Gastrocnemius medialis (tissue), 4 donors: Measurements from ENCODE around the gene PFDN5. TPM values are rescaled to one million over a fixed set of nuclear protein-coding genes. Genes with fewer than 3 reads are reported as not detected.

ENCODE experiments used
- ATAC-seq, 2 donors: fragments of 150-250 bp; one replicate each; pipeline ENCODE4 v1.9.1; 2016
- DNase-seq, 2 donors: peaks; one replicate each; pipeline ENCODE4 v3.0.0-alpha.2; 2019
- H3K27ac ChIP-seq, 4 donors: fragments of 200-600 bp; sonication (generic); 1 replicate in 1 of 4; 2 replicates in 3 of 4; pipeline ENCODE4 v1.5.1; 2016 to 2018; ENCODE audit warnings: mild to moderate bottlenecking in 2 of 4, moderate library complexity in 1 of 4
- H3K27me3 ChIP-seq, 3 donors: fragments of 200-600 bp; sonication (generic) in 2 of 3; 1 replicate in 1 of 3; 2 replicates in 2 of 3; pipeline versions ENCODE4 v1.5.1 to v1.6.0; 2016 to 2019; ENCODE audit warnings: mild to moderate bottlenecking in 1 of 3, moderate library complexity in 1 of 3
- H3K36me3 ChIP-seq, 2 donors: fragments of 200-600 bp; sonication (generic) in 1 of 2; one replicate each; pipeline ENCODE4 v1.5.1; 2017 to 2018
- H3K4me1 ChIP-seq, 2 donors: fragments of 200-600 bp; sonication (generic) in 1 of 2; one replicate each; pipeline ENCODE4 v1.5.1; 2016 to 2017; ENCODE audit warnings: mild to moderate bottlenecking in 2 of 2
- H3K4me3 ChIP-seq, 4 donors: fragments of 200-600 bp; sonication (generic) in 3 of 4; 1 replicate in 1 of 4; 2 replicates in 3 of 4; pipeline ENCODE4 v1.5.1; 2016 to 2019; ENCODE audit warnings: mild to moderate bottlenecking in 2 of 4
- H3K9me3 ChIP-seq, 3 donors: fragments of 200-600 bp; sonication (generic) in 2 of 3; 1 replicate in 1 of 3; 2 replicates in 2 of 3; pipeline ENCODE4 v1.5.1; 2016 to 2019
- CTCF ChIP-seq, 5 experiments: fragments of 450-650 bp in 3 of 5; fragments of 200-600 bp in 2 of 5; sonication (generic) in 2 of 5; IDR thresholded peaks in 4 of 5; conservative IDR thresholded peaks in 1 of 5; 1 replicate in 4 of 5; 2 replicates in 1 of 5; pipeline ENCODE4 v1.5.1; 2016 to 2019; ENCODE audit warnings: antibody characterized with exemption in 5 of 5, mild to moderate bottlenecking in 3 of 5, moderate library complexity in 3 of 5
- POLR2A ChIP-seq, 2 donors: fragments of 450-650 bp; IDR thresholded peaks; one replicate each; pipeline ENCODE4 v1.6.1; 2017; ENCODE audit warnings: antibody characterized with exemption in 2 of 2, mild to moderate bottlenecking in 2 of 2, moderate library complexity in 2 of 2
- in situ Hi-C, 4 donors: fragments of 200-750 bp; cut with MboI; loops; one replicate each; pipeline versions ENCODE4 v1.15.0 to v1.8.0; 2017; ENCODE audit warnings: low sequenced_read_pairs in 4 of 4
- intact Hi-C: fragments of 100-400 bp; cut with DNase I; formaldehyde crosslinking; loops from one replicate; pipeline ENCODE4 v1.15.1; 2023; ENCODE audit warnings: low total_unique reads
- total RNA-seq, 4 donors: library from RNA; depleted of rRNA; stranded (reverse); fragments of >200 nt; gene quantifications; one replicate each; pipeline versions ENCODE4 v1.1.0 to v1.2.3, GENCODE V29; 2016

The PFDN5 gene
- total RNA-seq, 4 donors from 2014 or later, result 341 to 464 (median 358) TPM

GRCh38 chr12:53333289-53333688, 37.9 kb downstream of the PFDN5 start:
- Histone ChIP-seq H3K9me3 (no peaks in the 10 kb centered on the region), H3K36me3 (no peaks in the 10 kb centered on the region), H3K27ac (no peak overlapping the region), H3K4me3 (no peak overlapping the region), H3K4me1 (no peaks in the 10 kb centered on the region), H3K27me3 (peaks cover 14 to 15% (median 15%) of the 10 kb centered on the region in 3 donors)
- TF ChIP-seq POLR2A (IDR thresholded peaks at IDR 0.05) (no peak), CTCF (IDR thresholded peaks at IDR 0.05 in 4 of 5, conservative IDR thresholded peaks at IDR 0.05 in 1 of 5) (no peak)
- ATAC-seq, result no peak
- DNase-seq, result no peak
- intact Hi-C loops (no loop called here), in situ Hi-C loops (no loop called here)

GRCh38 chr12:53333845-53334244, 38.5 kb downstream of the PFDN5 start:
- ATAC-seq, result no peak
- no peak for TF ChIP-seq POLR2A (IDR thresholded peaks at IDR 0.05)
- TF ChIP-seq CTCF (IDR thresholded peaks at IDR 0.05 in 4 of 5, conservative IDR thresholded peaks at IDR 0.05 in 1 of 5), result no peak
- H3K9me3 ChIP-seq, result no peaks in the 10 kb centered on the region
- H3K27ac ChIP-seq, result no peak overlapping the region
- H3K36me3 ChIP-seq, result no peaks in the 10 kb centered on the region
- no peak for DNase-seq
- in situ Hi-C loops, result no loop called here
- no peaks in the 10 kb centered on the region for H3K4me1 ChIP-seq
- intact Hi-C loops, result no loop called here
- H3K27me3 ChIP-seq, result peaks cover 14 to 20% (median 15%) of the 10 kb centered on the region in 3 donors
- no peak overlapping the region for H3K4me3 ChIP-seq

GRCh38 chr12:53334822-53335221, 39.5 kb downstream of the PFDN5 start:
- ATAC-seq, result no peak
- intact Hi-C loops (no loop called here), in situ Hi-C loops (no loop called here)
- no peaks in the 10 kb centered on the region for H3K36me3 ChIP-seq
- H3K9me3 ChIP-seq, result no peaks in the 10 kb centered on the region
- H3K4me1 ChIP-seq, result no peaks in the 10 kb centered on the region
- TF ChIP-seq CTCF (IDR thresholded peaks at IDR 0.05 in 4 of 5, conservative IDR thresholded peaks at IDR 0.05 in 1 of 5) (no peak), POLR2A (IDR thresholded peaks at IDR 0.05) (no peak)
- H3K27me3 ChIP-seq, result peaks cover 14 to 22% (median 15%) of the 10 kb centered on the region in 3 donors
- no peak for DNase-seq
- no peak overlapping the region for H3K4me3 ChIP-seq
- H3K27ac ChIP-seq, result no peak overlapping the region

- no peak for DNase-seq
- Histone ChIP-seq H3K27me3 (peaks cover 14 to 22% (median 15%) of the 10 kb centered on the region in 3 donors), H3K9me3 (no peaks in the 10 kb centered on the region), H3K36me3 (no peaks in the 10 kb centered on the region), H3K4me3 (no peak within 1 kb of the TSS), H3K4me1 (no peaks in the 10 kb centered on the region), H3K27ac (no peak within 1 kb of the TSS)
- in situ Hi-C loops (no loop called here), intact Hi-C loops (no loop called here)
- no peak for ATAC-seq
- TF ChIP-seq CTCF (IDR thresholded peaks at IDR 0.05 in 4 of 5, conservative IDR thresholded peaks at IDR 0.05 in 1 of 5) (no peak), POLR2A (IDR thresholded peaks at IDR 0.05) (no peak)
These were observed 40.9 kb downstream of the PFDN5 start, which contains the start of gene SP7 for GRCh38 chr12:53336181-53336681. Gene SP7, minus strand, starts transcription at chr12:53336354. Its CDS starts 708 bp downstream, at chr12:53335646.

GRCh38 chr12:53338017-53338416, 42.7 kb downstream of the PFDN5 start:
- Histone ChIP-seq H3K27ac (no peak overlapping the region), H3K4me3 (no peak overlapping the region), H3K27me3 (peaks cover 14 to 22% (median 15%) of the 10 kb centered on the region in 3 donors), H3K36me3 (no peaks in the 10 kb centered on the region), H3K9me3 (no peaks in the 10 kb centered on the region), H3K4me1 (no peaks in the 10 kb centered on the region)
- no peak for ATAC-seq
- TF ChIP-seq CTCF (IDR thresholded peaks at IDR 0.05 in 4 of 5, conservative IDR thresholded peaks at IDR 0.05 in 1 of 5), result no peak
- no peak for TF ChIP-seq POLR2A (IDR thresholded peaks at IDR 0.05)
- intact Hi-C loops, result no loop called here
- no peak for DNase-seq
- in situ Hi-C loops, result no loop called here
